ENCODE results near the gene DDAH1.

DDAH1 gene

DNA sequence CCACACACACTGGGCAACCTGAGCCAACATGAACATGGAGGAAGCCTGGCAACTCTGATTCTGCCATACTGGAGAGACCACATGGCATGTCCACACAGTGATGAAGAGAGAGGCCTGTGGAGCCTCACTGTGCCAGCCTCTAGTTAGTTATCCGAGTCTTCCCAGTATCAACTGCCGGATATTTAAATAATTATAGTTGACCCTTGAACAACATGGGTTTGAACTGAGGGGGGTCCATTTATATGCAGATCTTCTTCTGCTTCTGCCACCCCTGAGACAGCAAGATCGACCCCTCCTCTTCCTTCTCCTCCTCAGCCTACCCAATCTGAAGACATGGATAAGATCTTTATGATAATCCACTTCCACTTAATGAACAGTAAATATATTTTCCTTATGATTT is 27.8 kb downstream of the DDAH1 start:
- DNase-seq: no peak

- DNase-seq: no peak
Observed at GRCh38 chr1:85433096-85433495, 31.9 kb downstream of the DDAH1 start.

GRCh38 chr1:85428471-85429089 is 36.4 kb downstream of the DDAH1 start:
- no peak for DNase-seq

GRCh38 chr1:85427849-85428248 is 37.1 kb downstream of the DDAH1 start:
- DNase-seq: no peak

DNA sequence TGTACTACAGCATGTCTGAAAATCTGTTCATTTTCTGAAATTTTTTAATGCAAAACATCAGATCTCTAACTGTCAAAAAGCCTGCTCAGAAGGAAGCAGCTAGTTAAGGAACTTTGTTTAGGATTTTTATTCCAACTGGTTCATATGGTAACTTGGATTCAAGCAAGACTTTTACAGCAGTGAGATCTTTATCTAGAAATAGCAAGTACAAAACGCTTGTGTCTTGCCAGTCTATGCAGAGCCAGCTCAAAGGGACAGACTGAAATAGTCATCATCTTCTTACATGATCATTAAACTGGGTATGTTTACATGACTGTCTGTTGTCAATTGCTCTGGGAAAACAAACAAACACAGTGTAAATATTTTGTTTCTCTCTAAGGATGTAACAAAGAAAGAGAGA is 37.6 kb downstream of the DDAH1 start:
- no peak for DNase-seq

- DNase-seq: no peak
Observed at GRCh38 chr1:85421179-85421578, 43.8 kb downstream of the DDAH1 start.

- no peak for DNase-seq
Observed at GRCh38 chr1:85420199-85420598, 44.8 kb downstream of the DDAH1 start.

- no peak for DNase-seq
Observed at GRCh38 chr1:85417876-85418275, 47.1 kb downstream of the DDAH1 start.

- DNase-seq: no peak
Observed at GRCh38 chr1:85417017-85417416, 47.9 kb downstream of the DDAH1 start.

- DNase-seq: no peak
Observed at GRCh38 chr1:85413169-85413568, 51.8 kb downstream of the DDAH1 start.

DNA sequence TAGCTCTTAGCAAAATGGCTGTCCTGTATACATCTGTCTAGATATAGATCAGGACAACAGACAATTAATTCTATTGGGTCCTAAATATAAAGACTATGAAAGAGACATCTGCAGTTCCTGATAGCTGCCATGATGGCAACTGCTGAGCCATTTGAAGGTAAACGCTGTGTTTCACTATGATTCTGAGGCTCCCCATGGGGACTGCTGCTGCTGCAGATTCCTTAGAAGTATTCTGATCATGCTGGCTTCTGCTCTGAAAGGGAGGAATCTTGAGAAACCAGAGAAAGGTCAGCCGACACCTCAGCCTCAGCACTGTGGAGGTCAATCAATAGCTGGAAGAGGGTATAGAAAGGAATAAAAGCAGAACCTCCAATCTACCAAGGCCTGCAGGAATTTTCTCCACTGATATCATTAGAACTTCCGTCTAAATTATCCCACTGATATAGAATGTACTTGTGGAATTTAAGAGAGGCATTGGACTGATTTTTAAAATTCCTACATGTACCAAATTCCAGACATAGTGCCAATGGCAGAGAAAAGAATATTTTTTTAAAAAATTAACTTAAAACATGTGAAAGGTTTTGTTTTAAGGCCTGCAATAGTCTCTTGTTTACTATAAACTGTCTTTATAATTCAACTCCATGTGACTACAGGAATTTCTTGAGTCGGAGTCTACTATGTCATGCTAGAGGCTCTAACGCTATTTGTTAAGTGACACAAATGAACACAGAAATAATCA is 53.2 kb downstream of the DDAH1 start:
- no peak for DNase-seq

DNA sequence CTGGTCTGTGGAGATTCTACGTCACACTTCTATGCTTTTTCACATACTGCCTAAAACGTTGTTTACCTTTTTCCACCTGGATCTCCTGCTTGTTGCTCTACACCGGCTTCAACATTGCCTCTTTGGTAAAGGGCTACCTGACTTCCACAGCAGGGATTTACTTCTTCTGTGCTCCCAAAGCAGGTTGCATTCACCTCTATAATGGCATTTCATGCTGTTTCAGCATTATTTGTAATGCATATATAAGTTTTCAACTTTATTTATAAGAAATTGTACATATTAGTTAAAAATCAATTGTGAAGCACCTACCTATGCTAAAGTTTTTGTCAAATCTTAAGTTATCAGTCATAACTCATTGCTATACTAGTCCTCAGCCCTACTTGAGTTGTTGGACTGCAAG is 55.4 kb downstream of the DDAH1 start:
- no peak for DNase-seq

DNA sequence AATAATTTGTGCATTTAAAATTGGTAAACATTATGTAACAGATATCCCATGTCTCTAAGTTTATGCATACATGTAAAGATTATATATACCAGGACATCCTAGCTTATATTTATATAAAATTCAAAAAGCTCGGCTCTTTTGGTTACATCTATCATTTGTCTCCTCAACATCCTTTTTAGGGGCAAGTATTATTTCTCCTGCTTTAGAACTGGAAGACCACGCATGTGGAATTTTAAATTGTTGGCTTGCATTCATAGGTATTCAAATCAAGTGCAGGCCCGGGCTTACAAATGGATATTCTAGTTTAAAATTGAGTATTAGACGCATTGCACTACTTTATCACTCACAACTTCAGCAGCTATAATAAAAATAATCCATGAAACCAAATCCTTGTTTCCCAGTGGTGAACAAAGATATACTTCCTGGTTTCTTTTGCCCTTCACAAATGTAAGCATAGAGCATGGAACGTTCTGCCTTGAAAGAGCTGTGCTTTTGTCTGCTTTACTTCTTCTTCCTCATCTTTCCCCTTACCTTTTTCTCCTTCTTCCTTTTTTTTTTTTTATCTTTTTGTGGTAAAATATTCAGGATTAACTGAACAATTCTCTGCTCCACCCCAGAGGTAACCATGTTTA is 57.1 kb downstream of the DDAH1 start:
- DNase-seq: no peak

DNA sequence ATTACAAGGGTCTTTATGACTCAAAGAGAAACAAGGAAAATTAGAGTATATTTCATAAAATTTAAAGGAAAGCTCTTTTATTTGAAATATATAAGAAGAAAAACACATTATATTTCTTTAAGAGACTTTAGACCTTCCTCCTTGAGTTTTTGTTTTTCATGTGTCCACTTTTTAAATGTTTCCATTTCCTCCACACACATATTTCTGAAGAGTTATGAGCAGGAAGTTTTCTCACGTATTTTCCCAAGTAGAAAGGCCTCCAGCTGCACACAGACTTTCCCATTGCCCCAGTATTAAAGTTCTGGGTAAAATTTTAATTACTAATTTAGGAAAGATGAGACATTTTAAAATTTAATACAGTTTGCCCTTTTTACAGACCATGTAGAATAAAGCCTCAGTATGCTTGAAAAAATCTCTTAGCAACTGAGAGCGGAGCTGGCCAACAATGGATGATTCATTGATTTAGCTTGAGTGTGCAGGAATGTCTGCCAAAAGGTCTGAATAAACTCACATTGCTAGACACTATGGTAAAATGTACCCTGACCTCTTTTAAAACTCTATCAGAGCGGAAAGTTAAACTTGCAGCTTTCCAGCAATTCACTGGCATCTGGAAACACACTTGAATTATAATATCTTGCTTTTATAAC is 57.9 kb downstream of the DDAH1 start:
- no peak for DNase-seq

GRCh38 chr1:85406081-85406480 is 58.9 kb downstream of the DDAH1 start:
- DNase-seq: no peak

DNA sequence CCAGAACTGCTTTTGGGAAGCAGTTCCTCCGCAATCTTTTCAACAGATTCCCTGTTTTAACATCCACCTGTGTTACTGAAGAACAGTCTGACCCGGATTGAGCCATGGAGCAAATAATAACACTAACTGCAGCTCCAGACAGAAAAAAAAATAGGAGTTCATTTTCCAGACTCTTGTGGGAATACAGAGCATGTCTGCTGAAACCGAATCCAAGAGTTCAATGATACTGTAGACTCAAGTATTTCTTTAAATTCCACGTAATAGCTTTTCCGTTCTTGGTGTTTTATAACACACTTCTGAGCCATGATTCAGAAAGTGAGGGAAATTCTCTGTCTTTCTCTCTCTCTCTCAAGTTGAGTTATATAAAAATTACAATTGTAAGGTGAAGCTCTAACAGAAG is 60.6 kb downstream of the DDAH1 start:
- DNase-seq: no peak

DNA sequence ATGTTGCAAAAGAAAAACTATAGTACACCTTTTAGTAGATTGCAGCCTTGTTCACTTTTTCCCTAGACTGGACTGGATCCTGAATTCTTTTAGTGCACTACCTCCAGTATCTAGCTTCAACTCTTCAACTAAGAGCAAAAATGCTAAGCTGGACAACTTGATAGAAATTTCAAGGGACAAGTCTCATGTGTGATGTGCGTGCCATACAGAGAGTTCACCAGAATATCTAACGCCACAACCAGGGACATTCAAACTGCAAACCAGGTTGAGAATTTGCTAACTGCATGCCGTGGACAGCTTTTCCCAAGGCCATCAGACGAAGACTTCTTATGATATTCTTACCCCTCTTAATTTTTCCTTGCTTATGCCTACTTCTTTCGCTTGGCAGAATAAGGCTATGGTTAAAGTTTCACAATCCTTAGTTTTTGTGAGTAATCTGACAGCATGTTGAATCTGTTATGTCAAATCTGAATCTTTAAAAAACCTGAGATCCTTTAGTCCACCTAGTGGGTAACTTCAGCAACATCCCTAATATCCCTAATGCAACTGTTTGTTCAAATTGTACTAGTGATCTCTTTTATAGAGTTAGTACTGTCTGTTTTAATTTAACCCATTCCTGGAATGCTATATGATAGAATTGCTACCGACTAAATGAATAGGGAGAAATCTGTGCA is 66.4 kb downstream of the DDAH1 start:
- no peak for DNase-seq

GRCh38 chr1:85397490-85398032 is 67.4 kb downstream of the DDAH1 start:
- DNase-seq: no peak

DNA sequence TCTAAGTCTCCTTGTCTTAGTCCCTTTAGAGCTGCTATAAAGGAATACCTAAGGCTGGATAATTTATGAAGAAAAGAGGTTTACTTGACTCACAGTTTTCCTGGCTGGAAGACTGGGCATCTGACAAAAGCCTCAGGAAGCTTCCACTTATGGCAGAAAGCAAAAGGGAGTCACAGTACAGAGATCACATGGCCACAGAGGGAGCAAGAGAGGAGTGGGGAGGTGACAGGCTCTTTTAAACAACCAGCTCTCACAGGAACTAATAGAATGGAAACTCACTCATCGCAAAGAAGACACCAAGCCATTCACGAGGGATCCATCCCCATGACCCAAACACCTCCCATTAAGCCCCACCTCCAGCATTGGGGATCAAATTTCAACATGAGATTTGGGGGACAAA is 68.8 kb downstream of the DDAH1 start:
- DNase-seq: no peak

DNA sequence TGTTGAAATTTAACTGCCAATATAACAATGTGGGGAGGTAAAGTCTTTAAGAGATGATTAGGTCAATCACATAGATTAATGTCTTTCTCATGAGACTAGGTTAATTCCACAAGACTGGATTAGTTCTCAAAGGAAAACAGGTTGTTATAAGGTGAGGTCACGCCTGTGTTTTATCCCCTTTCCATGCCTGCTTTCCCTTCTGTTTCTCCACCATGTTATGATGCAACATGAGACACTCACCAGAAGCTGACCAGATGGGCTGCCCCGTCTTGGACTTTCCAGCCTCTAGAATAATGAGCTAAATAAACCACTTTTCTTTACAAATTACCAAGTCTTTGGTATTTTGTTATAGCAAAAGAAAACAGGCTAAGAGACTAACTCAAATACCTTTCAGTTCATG is 70.8 kb downstream of the DDAH1 start:
- no peak for DNase-seq

DNA sequence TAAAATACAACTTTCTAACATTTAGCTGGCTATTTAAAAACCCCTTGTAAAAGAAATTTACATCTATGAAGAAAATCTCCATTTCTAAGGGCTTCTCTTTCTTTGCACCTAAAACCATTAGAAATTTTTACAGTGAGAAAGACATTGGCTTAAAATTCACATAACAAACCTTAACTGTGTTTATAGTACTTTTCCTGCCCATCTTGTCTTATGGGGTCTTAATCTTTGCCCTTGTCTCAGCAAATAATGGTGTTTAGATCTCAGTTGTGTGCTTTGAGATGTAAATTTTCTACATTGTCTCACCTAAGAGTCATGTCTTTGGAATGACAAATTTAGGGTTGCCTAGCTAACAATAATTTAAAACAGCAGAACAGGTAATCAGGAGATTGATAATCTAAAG is 71.5 kb downstream of the DDAH1 start:
- DNase-seq: no peak

DNA sequence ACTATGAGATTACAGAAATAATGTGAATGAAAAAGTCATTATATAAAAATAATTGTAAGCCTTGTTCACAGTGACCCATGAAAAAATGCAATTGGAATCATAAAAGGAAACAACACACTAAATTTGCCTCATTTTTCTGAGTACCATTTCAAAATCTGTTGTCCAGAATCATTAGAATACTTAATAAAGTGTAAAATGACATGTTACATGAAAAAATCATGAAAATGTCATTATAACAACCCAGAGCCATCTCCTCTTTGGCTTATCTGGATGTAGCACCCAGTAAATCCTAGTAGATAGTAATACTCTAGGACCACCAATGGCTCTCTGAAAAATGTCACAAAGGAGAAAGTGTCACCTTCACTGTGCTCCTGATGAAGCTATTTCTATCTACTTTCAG is 76.5 kb downstream of the DDAH1 start:
- no peak for DNase-seq

GRCh38 chr1:85387781-85388180 is 77.2 kb downstream of the DDAH1 start:
- no peak for DNase-seq
